ENCODE results near the gene GTF2H4.
"Not testable (repeated sequence)": the region's sequence is repeated elsewhere in the genome, so short reads cannot be mapped to it uniquely, and the experiment has no call there.

The GTF2H4 gene

DNA sequence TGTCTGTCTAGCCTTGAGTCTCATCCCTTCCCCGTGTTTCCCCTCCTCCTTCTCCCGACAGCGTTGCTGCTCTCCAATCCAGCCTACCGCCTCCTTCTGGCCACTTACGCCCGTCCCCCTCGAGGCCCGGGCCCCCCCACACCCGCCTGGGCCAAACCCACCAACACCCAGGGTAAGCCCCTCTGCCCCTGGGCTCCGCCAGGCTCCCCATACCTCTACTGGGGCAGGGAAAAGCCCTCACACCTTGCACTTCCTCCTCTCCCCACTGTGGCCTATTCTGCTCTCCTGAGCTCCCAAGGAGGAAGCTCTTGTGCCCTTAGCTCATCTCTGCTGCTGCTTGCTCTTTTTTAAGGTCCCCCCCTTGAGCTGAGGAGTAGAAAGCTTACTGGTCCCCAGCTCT, 12.7 kb upstream of the GTF2H4 start:
- DNase-seq: no peak

DNA sequence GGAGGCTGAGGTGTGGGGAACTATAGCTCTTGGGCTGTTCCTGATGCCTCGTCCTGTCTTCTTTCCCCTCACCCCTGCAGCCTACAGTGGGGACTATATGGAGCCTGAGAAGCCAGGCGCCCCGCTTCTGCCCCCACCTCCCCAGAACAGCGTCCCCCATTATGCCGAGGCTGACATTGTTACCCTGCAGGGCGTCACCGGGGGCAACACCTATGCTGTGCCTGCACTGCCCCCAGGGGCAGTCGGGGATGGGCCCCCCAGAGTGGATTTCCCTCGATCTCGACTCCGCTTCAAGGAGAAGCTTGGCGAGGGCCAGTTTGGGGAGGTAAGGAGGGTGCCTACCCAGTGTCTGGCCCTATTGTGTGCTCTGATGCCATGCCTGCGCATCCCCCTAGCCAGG, 11.5 kb upstream of the GTF2H4 start:
- DNase-seq: no peak

DNA sequence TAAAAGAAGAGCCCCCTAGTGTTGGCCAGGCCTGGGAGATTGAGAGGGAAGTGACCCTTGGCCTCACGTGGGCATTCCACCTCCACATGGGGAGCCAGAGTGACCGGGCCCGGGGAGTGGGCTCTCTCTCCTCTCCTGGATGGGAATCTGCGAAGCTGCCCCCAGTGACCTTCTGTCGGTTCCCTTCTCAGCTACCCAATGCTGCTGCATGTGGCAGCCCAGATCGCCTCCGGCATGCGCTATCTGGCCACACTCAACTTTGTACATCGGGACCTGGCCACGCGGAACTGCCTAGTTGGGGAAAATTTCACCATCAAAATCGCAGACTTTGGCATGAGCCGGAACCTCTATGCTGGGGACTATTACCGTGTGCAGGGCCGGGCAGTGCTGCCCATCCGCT, 10.1 kb upstream of the GTF2H4 start:
- DNase-seq: no peak

DNA sequence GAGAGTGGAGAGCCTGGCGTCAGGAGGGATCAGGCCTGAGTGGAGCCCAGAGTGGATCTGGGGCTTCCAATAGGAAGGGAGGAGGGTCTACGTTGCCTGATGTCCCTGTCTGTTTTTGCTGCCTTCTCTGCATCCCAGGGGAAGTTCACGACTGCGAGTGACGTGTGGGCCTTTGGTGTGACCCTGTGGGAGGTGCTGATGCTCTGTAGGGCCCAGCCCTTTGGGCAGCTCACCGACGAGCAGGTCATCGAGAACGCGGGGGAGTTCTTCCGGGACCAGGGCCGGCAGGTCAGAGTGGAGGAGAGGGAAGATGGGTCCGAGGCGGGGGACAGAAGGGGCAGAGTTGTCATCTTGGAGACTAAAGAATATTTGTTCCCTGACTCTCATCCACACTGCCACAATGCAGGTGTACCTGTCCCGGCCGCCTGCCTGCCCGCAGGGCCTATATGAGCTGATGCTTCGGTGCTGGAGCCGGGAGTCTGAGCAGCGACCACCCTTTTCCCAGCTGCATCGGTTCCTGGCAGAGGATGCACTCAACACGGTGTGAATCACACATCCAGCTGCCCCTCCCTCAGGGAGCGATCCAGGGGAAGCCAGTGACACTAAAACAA, 9.2 kb upstream of the GTF2H4 start:
- no peak for DNase-seq

DNA sequence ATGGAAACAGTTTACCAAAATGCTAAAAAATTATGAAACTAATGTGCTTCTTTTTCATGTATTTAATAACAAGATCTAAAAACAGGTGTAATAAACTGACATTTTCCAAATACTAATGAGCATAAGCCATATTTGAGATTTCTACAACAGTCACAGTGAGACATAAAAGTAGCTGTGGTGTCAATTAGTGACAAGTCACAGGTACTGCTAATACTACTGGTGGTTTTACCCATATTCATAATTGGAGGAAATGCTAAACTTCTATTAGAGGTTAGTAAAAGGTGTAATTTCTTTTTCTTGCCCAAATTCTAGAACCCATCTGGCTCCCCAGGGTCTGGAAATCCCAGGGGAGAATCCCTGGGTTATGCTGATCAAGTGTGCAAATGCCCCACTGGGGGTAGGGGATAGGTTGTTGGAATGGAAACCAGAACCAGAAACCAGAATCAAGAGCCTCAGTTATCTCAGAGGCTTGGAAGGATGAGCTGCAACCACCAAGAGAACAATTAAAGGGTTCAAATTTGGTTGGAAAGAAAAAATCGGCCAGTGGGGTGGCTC, 7.1 kb upstream of the GTF2H4 start:
- DNase-seq: no peak

DNA sequence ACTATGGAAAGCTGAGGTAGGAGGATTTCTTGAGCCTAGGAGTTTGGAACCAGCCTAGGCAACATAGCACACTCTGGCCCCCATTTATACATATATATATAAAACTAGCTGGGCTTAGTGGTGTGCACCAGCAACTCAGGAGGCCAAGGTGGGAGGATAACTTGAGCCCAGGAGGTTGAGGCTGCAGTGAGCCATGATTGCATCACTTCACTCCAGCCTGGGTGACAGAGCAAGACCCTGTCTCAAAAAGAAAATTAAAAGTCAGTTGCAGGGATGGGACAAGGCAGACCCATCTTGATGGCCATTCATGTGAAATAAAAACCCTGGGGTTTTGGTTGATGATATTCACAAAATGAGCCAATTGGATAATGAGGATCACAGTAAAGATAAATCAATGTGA, 6.6 kb upstream of the GTF2H4 start:
- DNase-seq: no peak

DNA sequence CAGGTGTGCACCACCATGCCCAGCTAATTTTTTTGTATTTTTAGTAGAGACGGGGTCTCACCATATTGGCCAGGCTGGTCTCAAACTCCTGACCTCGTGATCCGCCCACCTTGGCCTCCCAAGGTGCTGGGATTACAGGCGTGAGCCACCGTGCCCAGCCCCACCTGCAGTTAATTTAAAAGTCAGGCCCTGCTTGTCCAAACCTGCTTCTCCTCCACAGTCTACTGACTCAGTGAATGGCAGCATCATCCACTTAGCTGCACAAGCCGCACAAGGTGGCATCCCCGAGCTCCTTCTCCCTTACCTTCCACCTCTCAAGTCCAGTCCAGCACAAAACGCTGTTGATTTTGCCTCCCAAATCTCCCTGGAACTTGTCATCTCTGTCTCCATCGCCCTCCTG, 5.8 kb upstream of the GTF2H4 start:
- DNase-seq: not testable (repeated sequence)

DNA sequence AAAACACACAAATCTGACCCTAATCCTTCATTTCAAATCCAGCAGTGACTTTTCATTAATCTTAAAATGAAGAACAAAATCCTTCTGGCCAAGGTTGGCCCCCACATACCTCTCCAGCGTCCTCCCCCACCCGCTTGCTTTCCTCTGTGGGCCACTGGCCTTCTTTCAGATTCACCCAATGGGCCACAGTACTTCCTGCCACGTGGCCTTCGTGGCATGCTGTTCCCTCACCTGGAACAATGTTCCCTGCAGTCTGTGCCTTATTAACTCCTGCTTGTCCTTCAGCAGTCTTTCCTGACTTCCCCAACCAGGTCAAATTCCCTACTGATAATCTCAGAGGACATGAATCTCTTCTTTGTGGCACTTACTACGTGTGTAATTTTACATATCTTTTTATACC, 5.3 kb upstream of the GTF2H4 start:
- DNase-seq: no peak

DNA sequence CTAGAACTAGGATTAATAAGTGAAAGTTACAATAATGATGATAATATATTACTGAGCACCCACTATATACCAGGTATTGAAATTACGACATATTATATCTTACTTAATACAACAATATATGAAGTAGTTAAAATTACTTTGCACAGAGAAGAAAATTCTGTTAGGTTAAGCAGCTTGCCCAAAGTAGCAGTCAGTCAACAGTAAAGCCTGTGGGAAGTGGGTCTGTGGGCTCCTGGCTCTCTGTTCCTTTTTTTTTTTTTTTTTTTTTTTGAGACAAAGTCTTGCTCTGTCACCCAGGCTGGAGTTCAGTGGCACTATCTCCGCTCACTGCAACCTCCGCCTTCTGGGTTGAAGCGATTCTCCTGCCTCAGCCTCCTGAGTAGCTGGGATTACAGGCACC, 4.8 kb upstream of the GTF2H4 start:
- no peak for DNase-seq

DNA sequence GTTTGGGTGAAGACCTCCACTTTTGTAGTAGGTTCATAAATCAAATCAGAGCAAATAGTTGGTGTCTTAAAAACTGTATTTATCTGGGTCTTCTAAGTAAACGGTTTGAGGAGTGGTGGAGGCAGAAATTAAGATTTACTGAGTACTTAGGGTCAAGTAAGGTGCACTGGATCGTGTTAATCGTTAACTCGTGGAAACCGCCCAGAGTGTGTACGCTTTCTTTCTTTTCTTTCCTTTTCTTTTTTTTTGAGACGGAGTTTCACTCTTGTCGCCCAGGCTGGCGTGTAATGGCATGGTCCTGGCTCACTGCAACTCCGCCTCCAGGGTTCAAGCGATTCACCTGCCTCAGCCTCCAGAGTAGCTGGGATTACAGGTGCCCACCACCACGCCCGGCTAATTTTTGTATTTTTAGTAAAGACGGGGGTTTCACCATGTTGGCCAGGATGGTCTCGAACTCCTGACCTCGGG, 683 bp upstream of the GTF2H4 start:
- DNase-seq: not testable (repeated sequence)

DNA sequence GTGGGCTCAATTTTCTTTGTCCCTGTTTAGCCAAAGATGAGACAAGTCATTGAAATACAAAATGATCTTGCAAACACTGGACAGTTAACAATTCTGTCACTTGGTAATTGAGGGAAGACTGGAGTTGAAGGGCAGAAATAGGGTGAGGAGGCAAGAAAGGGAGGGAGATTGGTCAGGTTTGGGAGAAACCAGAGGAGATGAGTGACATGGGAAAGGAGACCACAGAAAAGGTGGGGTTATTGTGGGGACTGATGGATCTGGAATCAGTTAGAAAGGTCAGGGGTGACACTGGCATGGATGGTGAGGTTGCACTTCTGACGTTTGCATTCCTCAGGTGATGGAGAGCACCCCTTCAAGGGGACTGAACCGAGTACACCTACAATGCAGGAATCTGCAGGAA, 693 bp downstream of the GTF2H4 start:
- DNase-seq: no peak

DNA sequence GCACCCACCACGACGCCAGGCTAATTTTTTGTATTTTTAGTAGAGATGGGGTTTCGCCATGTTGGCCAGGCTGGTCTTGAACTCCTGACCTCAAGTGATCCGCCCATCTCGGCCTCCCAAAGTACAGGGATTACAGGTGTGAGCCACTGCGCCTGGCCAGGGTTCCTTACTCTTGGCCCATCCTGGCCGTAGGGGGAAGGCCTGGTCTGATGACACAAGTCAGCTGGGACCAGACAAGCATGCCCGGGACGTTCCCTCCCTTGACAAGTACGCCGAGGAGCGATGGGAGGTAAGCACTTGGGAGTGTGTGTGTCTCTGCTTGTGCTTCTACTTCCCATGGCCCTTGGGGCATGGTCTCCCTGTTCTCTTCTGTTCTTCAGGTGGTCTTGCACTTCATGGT, 2.5 kb downstream of the GTF2H4 start:
- not testable (repeated sequence) for DNase-seq

DNA sequence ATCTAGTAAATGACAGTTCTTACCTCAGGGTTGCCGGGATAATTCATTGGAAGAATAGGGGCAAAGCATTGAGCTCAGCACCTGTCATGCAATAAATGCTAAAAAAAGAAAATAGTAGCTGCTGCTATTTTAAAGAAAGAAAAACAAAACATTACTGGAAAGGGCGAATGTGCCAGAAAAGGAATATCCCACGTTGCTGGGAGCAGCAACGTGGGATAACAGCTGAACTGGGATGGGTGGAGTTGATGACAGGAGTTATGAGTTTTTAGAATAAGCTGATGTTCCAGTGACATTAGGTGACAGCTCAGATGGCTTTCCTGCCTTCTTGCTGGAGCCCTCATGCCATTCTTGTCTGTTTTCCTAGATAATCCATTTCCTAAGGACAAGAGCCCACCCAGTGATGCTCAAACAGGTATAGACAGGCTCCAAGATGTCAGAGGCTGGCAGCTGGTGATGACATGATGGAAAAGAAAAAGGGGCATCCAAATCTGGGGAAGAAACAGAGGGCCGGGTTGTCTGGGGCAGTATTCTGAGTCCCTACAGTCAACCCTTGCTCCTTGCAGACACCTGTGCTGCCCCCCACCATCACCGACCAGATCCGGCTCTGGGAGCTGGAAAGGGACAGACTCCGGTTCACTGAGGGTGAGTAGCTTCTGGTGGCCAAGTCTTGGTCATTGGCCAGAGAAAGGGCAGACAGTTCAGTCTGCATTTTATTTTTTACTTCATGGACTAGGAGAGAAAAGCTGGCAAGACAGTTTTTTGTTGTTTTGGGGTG, 4.9 kb downstream of the GTF2H4 start:
- DNase-seq: no peak

DNA sequence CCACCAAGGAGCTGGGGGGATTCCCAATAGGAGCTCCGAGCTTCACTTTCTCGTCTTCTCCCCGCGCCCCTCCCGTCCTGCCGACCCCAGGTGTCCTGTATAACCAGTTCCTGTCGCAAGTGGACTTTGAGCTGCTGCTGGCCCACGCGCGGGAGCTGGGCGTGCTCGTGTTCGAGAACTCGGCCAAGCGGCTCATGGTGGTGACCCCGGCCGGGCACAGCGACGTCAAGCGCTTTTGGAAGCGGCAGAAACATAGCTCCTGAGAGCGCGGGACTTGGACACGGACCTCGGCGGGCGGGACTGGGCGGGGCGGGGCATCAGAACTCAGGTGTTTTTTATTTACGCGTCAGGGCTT, 5.7 kb downstream of the GTF2H4 start:
- DNase-seq: no peak

DNA sequence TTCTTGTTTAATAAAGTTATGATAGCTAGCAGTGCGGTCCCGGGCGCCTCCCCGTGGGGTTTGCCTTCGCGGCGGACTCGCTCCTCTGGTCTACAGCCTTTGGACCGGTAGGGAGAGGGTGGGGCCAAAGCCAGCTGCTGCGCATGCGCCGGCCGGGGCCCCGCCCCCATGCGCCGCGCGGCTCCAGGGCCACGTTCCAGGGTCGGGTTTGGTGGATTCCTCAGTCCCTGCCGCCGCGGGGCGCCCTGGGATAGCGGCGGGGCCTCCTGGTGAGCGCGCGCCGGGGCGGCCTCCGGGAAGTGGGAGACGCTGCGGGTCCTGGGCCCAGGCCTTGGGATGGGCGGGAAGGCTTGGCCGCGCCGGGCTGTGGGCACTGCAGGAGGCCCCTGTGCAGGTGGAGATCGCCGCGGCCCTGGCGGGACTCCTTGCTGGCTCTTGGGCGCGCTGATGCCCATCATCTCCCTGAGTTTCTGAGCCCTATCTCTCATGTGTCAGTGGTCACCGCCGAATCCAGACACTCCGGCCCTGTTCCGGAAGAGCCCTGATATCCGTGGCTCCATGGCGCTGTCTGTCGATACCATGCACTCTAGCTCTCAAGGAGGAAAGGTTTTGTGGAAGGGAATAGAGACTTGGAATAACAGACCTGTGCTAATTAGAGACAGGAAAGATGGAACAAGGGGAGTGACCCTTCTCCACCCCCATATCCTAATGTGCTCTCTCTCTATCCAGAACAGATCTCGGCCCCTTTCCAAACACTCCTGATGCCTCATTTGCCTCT, 6.3 kb downstream of the GTF2H4 start, which contains the start of gene VARS2:
Gene VARS2 (plus strand): TSS at position 163 of the 778 bp plus-strand sequence. CDS start 599 bp downstream, at position 762.
- peak; percentile 55 for DNase-seq

DNA sequence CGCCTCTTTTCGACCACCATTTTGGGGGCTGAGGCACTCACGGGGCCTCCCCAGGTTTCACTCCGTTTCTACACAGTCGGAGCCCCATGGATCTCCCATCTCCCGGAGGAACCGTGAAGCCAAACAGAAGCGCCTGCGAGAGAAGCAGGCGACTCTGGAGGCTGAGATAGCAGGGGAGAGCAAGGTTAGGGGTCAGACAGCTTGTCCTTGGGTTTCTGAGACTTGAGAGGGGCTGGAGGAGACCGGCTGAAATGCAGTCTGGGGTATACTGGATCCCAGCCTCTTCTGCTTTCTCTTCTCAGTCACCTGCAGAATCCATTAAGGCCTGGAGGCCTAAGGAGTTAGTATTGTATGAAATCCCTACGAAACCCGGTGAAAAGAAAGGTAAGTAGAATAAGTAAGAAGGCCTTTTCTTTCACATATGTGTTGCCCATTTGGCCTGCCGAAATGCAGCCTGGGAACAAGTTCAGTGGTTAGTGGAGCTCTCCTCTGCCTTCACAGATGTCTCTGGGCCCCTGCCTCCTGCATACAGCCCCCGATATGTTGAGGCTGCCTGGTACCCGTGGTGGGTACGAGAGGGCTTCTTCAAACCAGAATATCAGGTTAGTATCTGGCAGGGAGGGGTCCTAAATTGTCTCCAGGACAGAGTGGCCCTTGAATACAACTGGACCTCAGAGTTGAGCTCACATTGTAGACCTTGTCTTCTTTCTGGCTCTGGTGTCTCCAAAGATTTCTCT, 7.0 kb downstream of the GTF2H4 start:
- DNase-seq: no peak

DNA sequence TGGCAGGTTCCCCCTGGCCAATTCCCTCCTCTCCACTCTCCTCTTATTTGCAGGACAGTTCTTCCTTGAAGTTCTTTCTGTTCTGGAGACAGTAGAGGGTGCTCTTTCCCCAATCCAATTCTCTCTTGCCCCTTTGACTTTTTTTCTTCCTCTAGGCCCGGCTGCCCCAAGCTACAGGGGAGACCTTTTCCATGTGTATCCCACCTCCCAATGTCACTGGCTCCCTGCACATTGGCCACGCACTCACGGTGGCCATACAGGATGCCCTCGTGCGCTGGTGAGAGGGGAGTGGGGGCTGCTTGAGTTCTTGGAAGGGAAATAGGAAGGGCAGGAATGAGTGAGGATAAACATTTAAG, 7.6 kb downstream of the GTF2H4 start:
- no peak for DNase-seq

DNA sequence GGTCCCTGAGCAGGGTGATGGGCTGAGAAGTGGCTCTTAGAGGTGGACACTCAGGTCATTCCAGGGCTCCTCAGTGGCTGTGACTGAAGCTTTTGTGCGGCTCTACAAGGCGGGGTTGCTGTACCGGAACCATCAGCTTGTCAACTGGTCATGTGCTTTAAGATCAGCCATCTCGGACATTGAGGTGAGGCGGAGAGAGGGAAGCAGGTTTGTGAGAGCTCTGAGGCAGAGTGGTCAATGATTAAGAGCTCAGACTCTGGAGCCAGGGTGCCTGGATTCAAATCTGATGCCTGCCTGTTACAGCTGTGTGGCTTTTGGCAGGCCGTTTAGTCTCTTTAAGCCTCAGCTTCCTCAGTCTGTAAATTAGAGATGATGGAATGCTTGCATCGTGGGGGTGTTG, 9.0 kb downstream of the GTF2H4 start:
- DNase-seq: no peak

DNA sequence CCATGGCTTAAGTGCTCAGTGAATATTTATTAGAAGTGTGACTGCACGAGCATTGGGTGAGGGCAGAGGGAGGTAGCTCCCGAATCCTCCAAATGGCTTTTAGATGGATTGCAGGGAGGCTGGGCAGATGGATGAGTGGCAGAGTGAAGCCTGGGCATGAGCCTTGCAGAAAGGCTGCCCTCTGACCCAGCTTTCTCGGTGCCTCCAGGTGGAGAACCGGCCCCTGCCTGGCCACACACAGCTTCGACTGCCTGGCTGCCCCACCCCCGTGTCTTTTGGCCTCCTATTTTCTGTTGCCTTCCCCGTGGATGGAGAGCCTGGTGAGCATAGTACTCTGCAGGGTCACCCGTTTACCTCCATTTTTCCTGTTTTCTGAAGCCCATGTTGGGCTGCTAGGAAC, 9.5 kb downstream of the GTF2H4 start:
- DNase-seq: no peak

DNA sequence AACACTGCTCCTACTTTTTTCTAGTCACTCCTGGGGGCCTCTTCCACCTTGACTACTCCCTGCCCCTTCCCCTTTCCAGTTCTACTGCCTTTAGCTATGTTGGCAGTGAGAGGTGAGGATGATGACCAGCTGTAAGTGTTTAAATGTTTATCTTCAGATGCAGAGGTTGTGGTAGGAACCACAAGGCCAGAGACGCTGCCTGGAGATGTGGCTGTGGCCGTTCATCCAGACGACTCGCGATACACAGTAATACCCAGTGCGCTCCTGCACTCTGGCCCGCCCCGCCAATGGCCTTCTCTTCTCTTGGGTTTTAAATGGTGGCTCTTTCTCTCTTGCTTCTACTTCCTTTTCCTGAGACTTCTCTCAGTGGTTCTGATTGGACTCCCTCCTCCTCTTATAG, 10.7 kb downstream of the GTF2H4 start:
- DNase-seq: no peak

DNA sequence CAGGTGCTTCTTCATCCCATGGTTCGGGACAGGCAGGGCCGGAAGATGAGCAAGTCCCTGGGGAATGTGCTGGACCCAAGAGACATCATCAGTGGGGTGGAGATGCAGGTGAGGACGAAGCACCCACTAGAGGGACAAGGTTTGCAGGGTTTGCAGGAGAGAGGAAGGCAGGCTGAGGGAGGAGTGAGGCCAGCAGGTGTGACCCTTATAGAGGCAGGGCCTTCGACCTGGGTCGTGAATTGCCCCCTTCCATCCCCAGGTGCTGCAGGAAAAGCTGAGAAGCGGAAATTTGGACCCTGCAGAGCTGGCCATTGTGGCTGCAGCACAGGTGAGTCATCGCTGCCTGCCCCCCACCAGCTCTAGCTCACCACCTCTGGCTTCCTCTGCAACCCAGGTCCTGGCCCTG, 14.4 kb downstream of the GTF2H4 start:
- DNase-seq: no peak

DNA sequence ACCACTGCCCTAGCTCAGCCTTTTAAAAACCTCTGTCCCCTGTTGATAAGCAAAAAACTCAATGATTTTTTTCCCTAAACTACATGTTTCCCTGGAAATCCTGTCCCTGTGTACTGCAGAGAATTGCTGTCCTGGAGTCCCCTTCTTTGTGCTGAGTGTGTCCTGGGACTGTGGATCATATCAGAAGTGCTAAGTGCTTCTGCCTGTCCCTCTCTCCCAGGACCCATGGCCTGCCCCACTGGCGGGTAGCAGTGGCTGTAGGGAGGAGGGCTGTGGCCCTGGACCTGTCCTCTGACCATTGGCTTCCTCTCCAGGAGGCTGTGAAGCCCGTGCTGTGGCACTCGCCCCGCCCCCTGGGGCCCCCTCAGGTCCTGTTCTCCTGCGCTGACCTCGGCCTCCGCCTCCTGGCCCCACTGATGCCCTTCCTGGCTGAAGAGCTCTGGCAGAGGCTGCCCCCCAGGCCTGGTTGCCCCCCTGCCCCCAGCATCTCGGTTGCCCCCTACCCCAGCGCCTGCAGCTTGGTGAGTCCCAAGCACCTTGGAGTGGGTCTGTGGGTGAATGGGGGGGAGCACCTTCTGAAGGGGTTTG, 16.1 kb downstream of the GTF2H4 start:
- not testable (repeated sequence) for DNase-seq

DNA sequence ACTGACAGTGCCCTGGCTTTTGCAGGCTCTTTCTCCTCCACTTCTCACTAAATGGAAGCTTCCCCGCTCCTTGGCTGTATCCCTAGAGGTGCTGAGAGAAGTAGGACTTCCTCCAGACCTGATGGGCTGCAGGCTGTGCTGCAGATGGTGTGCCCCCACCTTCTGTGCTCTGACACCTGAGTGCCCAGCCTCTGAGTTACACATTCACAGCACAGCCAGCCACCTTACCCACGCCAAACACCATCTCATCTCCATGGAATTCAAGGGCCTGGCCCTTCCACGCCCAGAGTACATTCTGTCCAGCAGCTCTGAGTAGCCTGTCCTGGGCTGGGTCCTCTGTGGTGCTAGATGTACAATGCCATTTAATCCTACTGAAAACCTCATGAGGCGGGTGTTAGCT, 18.6 kb downstream of the GTF2H4 start:
- no peak for DNase-seq

Data from NCI-H1092 (cell line).